ENCODE data around the gene DRAXIN. TPM values are rescaled to one million over a fixed set of nuclear protein-coding genes. Genes with fewer than 3 reads are reported as not detected.

Gene DRAXIN
- total and polyA plus RNA-seq, 2 donors (not counting 3 experiments of a cell fraction or from before 2014, with no cell fraction given): 0.44 to 3.2 TPM

- Histone ChIP-seq H2AFZ (ENCODE audit: low read depth, low read length) (peak overlapping the region; percentile 62), H3K4me2 (ENCODE audit: insufficient read depth, low read length) (peak overlapping the region; percentile 23), H3K9me1 (replicated peaks; ENCODE audit: control insufficient read depth, extremely low read depth, insufficient read depth, low read length) (no peaks in the 10 kb centered on the region), H3K79me2 (ENCODE audit: control insufficient read depth, insufficient read depth, low read length) (no peaks in the 10 kb centered on the region), H3K9me3 (replicated peaks; ENCODE audit: control insufficient read depth, insufficient read depth, low read length) (no peaks in the 10 kb centered on the region), H3K27ac (ENCODE audit: insufficient read depth, low read depth, low read length) (no peak overlapping the region), H4K20me1 (replicated peaks; ENCODE audit: control insufficient read depth, extremely low read depth, insufficient read depth, low read length) (no peaks in the 10 kb centered on the region), H3K4me3 (replicated peaks in 1 of 3; ENCODE audit: insufficient read depth in 1 of 3, low read depth in 1 of 3, low read length in 3 of 3) (peak overlapping the region in 1 of 3 experiments; percentile 93), H3K36me3 (ENCODE audit: control insufficient read depth in 2 of 2, extremely low read depth in 1 of 2, insufficient read depth in 2 of 2, low read length in 2 of 2) (no peaks in the 10 kb centered on the region), H3K27me3 (ENCODE audit: control insufficient read depth in 2 of 2, insufficient read depth in 2 of 2, low read length in 2 of 2) (no peaks in the 10 kb centered on the region), H3K9ac (replicated peaks; ENCODE audit: extremely low read depth, insufficient read depth, low read length) (no peak overlapping the region), H3K4me1 (ENCODE audit: control insufficient read depth, extremely low read depth, insufficient read depth, low read length) (peaks cover 20% of the 10 kb centered on the region)
- POLR2A ChIA-PET: interaction anchor here (0.9 to 1.1 kb wide), 2 partner anchors 68 to 173 kb away, joined by 3 read pairs; no protein-coding TSS in a partner anchor
- no peak for DNase-seq (ENCODE audit: low read depth, low spot score)
- no peak for FAIRE-seq
- CTCF ChIA-PET: interaction anchor here (0.8 to 4.3 kb wide), 6 partner anchors 13 to 90 kb away, joined by 3 to 22 read pairs (median 4); no protein-coding TSS in a partner anchor
- dilution Hi-C loops (cut with MboI; ENCODE audit: extremely low pct_ligation_motif_present, low sequenced_read_pairs): no loop called here
- intact Hi-C loops (cut with micrococcal nuclease): loop anchor here (10.0 kb wide), 1 partner anchor 461 kb away; the partner anchor contains the start of gene UBIAD1
- BruUV-seq (replicated peaks): no TSS peak
- TF ChIP-seq POLR2A (IDR thresholded peaks at IDR 0.05; ENCODE audit: low read depth, low read length) (no peak), EZH2 (IDR thresholded peaks at IDR 0.05; ENCODE audit: borderline replicate concordance, low read depth, low read length, severe bottlenecking) (no peak), GATA2 (IDR thresholded peaks at IDR 0.05; ENCODE audit: insufficient read depth, insufficient read length, low read depth, low read length) (no peak), POLR2AphosphoS5 (IDR thresholded peaks at IDR 0.05; ENCODE audit: insufficient read depth, low read depth, low read length) (no peak)
Observed at GRCh38 chr1:11735531-11735853, 44.0 kb downstream of the DRAXIN start.

- dilution Hi-C loops (cut with MboI; ENCODE audit: extremely low pct_ligation_motif_present, low sequenced_read_pairs): no loop called here
- FAIRE-seq (peak; percentile 89), DNase-seq (ENCODE audit: low read depth, low spot score) (peak; percentile 89)
- Histone ChIP-seq H3K9ac (replicated peaks; ENCODE audit: extremely low read depth, insufficient read depth, low read length) (peak within 1 kb of the TSS; percentile 43), H3K79me2 (ENCODE audit: control insufficient read depth, insufficient read depth, low read length) (no peaks in the 10 kb centered on the region), H3K4me2 (ENCODE audit: insufficient read depth, low read length) (peak within 1 kb of the TSS; percentile 90), H3K4me1 (ENCODE audit: control insufficient read depth, extremely low read depth, insufficient read depth, low read length) (peaks cover 14% of the 10 kb centered on the region), H3K9me3 (replicated peaks; ENCODE audit: control insufficient read depth, insufficient read depth, low read length) (no peaks in the 10 kb centered on the region), H2AFZ (ENCODE audit: low read depth, low read length) (peak within 1 kb of the TSS; percentile 74), H3K27ac (ENCODE audit: insufficient read depth, low read depth, low read length) (peak within 1 kb of the TSS; percentile 18), H4K20me1 (replicated peaks; ENCODE audit: control insufficient read depth, extremely low read depth, insufficient read depth, low read length) (no peaks in the 10 kb centered on the region), H3K9me1 (replicated peaks; ENCODE audit: control insufficient read depth, extremely low read depth, insufficient read depth, low read length) (no peaks in the 10 kb centered on the region), H3K27me3 (ENCODE audit: control insufficient read depth in 2 of 2, insufficient read depth in 2 of 2, low read length in 2 of 2) (no peaks in the 10 kb centered on the region), H3K4me3 (replicated peaks in 1 of 3; ENCODE audit: insufficient read depth in 1 of 3, low read depth in 1 of 3, low read length in 3 of 3) (peak within 1 kb of the TSS; percentile 42 to 93 (median 57)), H3K36me3 (ENCODE audit: control insufficient read depth in 2 of 2, extremely low read depth in 1 of 2, insufficient read depth in 2 of 2, low read length in 2 of 2) (no peaks in the 10 kb centered on the region)
- ChIA-PET POLR2A (interaction anchor here (0.9 to 1.1 kb wide), 2 partner anchors 67 to 172 kb away, joined by 3 read pairs; no protein-coding TSS in a partner anchor), CTCF (interaction anchor here (0.8 to 4.3 kb wide), 10 partner anchors 10 to 90 kb away, joined by 3 to 22 read pairs (median 3); no protein-coding TSS in a partner anchor)
- peak in 1 of 2 donors; percentile 29 for TF ChIP-seq CTCF (IDR thresholded peaks at IDR 0.05; ENCODE audit: extremely low read depth in 1 of 2, insufficient read depth in 1 of 2, low read depth in 1 of 2, low read length in 2 of 2)
- TF ChIP-seq MAX (IDR thresholded peaks at IDR 0.05; ENCODE audit: insufficient read depth, insufficient read length): peak; percentile 94
- TF ChIP-seq JUN (IDR thresholded peaks at IDR 0.05; ENCODE audit: borderline replicate concordance, insufficient read depth, insufficient read length, low read depth): no peak
- intact Hi-C loops (cut with micrococcal nuclease): loop anchor here (1.0 to 10.0 kb wide), 3 partner anchors 67 to 461 kb away; partner anchors contain the start of genes DISP3 and UBIAD1
- no TSS peak for BruUV-seq (replicated peaks)
Observed at GRCh38 chr1:11735854-11736745, 44.6 kb downstream of the DRAXIN start, which contains the start of gene AGTRAP. AGTRAP (plus strand) TSS chr1:11736136; CDS start chr1:11736209, 73 bp downstream.
